ENCODE data around the gene SLC6A6. TPM values are rescaled to one million over a fixed set of nuclear protein-coding genes. Genes with fewer than 3 reads are reported as not detected.

The SLC6A6 gene
- total RNA-seq, 2 experiments from 2014 or later, result 27.8 to 31.2 TPM

- H3K4me1 ChIP-seq (ENCODE audit: insufficient read depth, low read length), result peaks cover 20% of the 10 kb centered on the region
- CTCF ChIA-PET, result no interaction called here
- no peaks in the 10 kb centered on the region for H3K9me3 Mint-ChIP-seq
- no peaks in the 10 kb centered on the region for H3K9me3 ChIP-seq (ENCODE audit: control insufficient read depth in 1 of 2, insufficient read depth in 1 of 2, low read length in 2 of 2)
- intact Hi-C loops (cut with DNase I, micrococcal nuclease), result loop anchor here in 1 of 2 experiments (5.0 kb wide), 1 partner anchor 575 kb away; no protein-coding TSS in a partner anchor
- H3K27ac ChIP-seq (ENCODE audit: low read depth in 1 of 2, low read length in 2 of 2), result no peak overlapping the region
- H3K27me3 Mint-ChIP-seq, result no peaks in the 10 kb centered on the region
- peak in 2 of 14 experiments; percentile 62 to 68 for DNase-seq
- no peaks in the 10 kb centered on the region for H3K36me3 Mint-ChIP-seq (ENCODE audit: low read depth)
- H3K4me3 ChIP-seq (ENCODE audit: low read length), result no peak overlapping the region
- no peak for TF ChIP-seq CTCF (IDR thresholded peaks at IDR 0.05)
- H3K27me3 ChIP-seq (ENCODE audit: control insufficient read depth in 1 of 2, insufficient read depth in 2 of 2, low read length in 2 of 2), result no peaks in the 10 kb centered on the region
- no peak overlapping the region for H3K4me3 Mint-ChIP-seq
- POLR2A ChIA-PET, result no interaction called here
- no peak for ATAC-seq (ENCODE audit: poor library complexity)
- H3K36me3 ChIP-seq (ENCODE audit: insufficient read depth, low read length), result no peaks in the 10 kb centered on the region
- no peak overlapping the region for H3K27ac Mint-ChIP-seq
- H3K4me1 Mint-ChIP-seq (ENCODE audit: low read depth), result peaks cover 8% of the 10 kb centered on the region
Observed at GRCh38 chr3:14371573-14372474, 30.6 kb upstream of the SLC6A6 start.

GRCh38 chr3:14372587-14372986 lies 29.8 kb upstream of the SLC6A6 start:
- H3K27me3 Mint-ChIP-seq, result no peaks in the 10 kb centered on the region
- intact Hi-C loops (cut with DNase I, micrococcal nuclease), result loop anchor here in 1 of 2 experiments (5.0 kb wide), 1 partner anchor 575 kb away; no protein-coding TSS in a partner anchor
- Histone ChIP-seq H3K9me3 (ENCODE audit: control insufficient read depth in 1 of 2, insufficient read depth in 1 of 2, low read length in 2 of 2) (no peaks in the 10 kb centered on the region), H3K4me3 (ENCODE audit: low read length) (no peak overlapping the region), H3K27ac (ENCODE audit: low read depth in 1 of 2, low read length in 2 of 2) (no peak overlapping the region), H3K4me1 (ENCODE audit: insufficient read depth, low read length) (peaks cover 28% of the 10 kb centered on the region), H3K36me3 (ENCODE audit: insufficient read depth, low read length) (no peaks in the 10 kb centered on the region), H3K27me3 (ENCODE audit: control insufficient read depth in 1 of 2, insufficient read depth in 2 of 2, low read length in 2 of 2) (no peaks in the 10 kb centered on the region)
- peaks cover 16% of the 10 kb centered on the region for H3K4me1 Mint-ChIP-seq (ENCODE audit: low read depth)
- H3K36me3 Mint-ChIP-seq (ENCODE audit: low read depth), result no peaks in the 10 kb centered on the region
- DNase-seq (no peak), ATAC-seq (ENCODE audit: poor library complexity) (no peak)
- ChIA-PET POLR2A (no interaction called here), CTCF (no interaction called here)
- H3K9me3 Mint-ChIP-seq, result no peaks in the 10 kb centered on the region
- no peak for TF ChIP-seq CTCF (IDR thresholded peaks at IDR 0.05)
- no peak overlapping the region for H3K4me3 Mint-ChIP-seq
- no peak overlapping the region for H3K27ac Mint-ChIP-seq

GRCh38 chr3:14373753-14374376 lies 28.5 kb upstream of the SLC6A6 start:
- ChIA-PET CTCF (no interaction called here), POLR2A (no interaction called here)
- Mint-ChIP-seq H3K36me3 (ENCODE audit: low read depth) (no peaks in the 10 kb centered on the region), H3K27me3 (no peaks in the 10 kb centered on the region), H3K4me1 (ENCODE audit: low read depth) (peaks cover 21% of the 10 kb centered on the region), H3K9me3 (no peaks in the 10 kb centered on the region), H3K27ac (no peak overlapping the region), H3K4me3 (no peak overlapping the region)
- Histone ChIP-seq H3K36me3 (ENCODE audit: insufficient read depth, low read length) (no peaks in the 10 kb centered on the region), H3K9me3 (ENCODE audit: control insufficient read depth in 1 of 2, insufficient read depth in 1 of 2, low read length in 2 of 2) (no peaks in the 10 kb centered on the region), H3K27ac (ENCODE audit: low read depth in 1 of 2, low read length in 2 of 2) (no peak overlapping the region), H3K4me1 (ENCODE audit: insufficient read depth, low read length) (peaks cover 38% of the 10 kb centered on the region), H3K27me3 (ENCODE audit: control insufficient read depth in 1 of 2, insufficient read depth in 2 of 2, low read length in 2 of 2) (no peaks in the 10 kb centered on the region), H3K4me3 (ENCODE audit: low read length) (no peak overlapping the region)
- intact Hi-C loops (cut with DNase I, micrococcal nuclease), result loop anchor here in 1 of 2 experiments (5.0 kb wide), 1 partner anchor 577 kb away; no protein-coding TSS in a partner anchor
- DNase-seq (no peak), ATAC-seq (ENCODE audit: poor library complexity) (no peak)
- TF ChIP-seq CTCF (IDR thresholded peaks at IDR 0.05), result no peak

Data from CD4-positive, alpha-beta T cell (primary cell).